Sigmoid colon (tissue), 7 donors: ENCODE data around the gene STK32B. TPM values are rescaled to one million over a fixed set of nuclear protein-coding genes. Genes with fewer than 3 reads are reported as not detected.

Experiments used
- DNase-seq: peaks from one replicate; pipeline ENCODE4 v3.0.0-alpha.2; 2019
- H3K27ac ChIP-seq, 4 donors: fragments of 200-600 bp; sonication (generic); one replicate each; pipeline ENCODE4 v1.5.1; 2016 to 2019; ENCODE audit warnings: mild to moderate bottlenecking in 1 of 4
- H3K27me3 ChIP-seq, 3 donors: fragments of 200-600 bp; sonication (generic); one replicate each; pipeline ENCODE4 v1.5.1; 2019; ENCODE audit warnings: mild to moderate bottlenecking in 1 of 3
- H3K36me3 ChIP-seq, 4 donors: fragments of 200-600 bp; sonication (generic); one replicate each; pipeline ENCODE4 v1.5.1; 2016 to 2019
- H3K4me1 ChIP-seq, 4 donors: fragments of 200-600 bp; sonication (generic); one replicate each; pipeline ENCODE4 v1.5.1; 2017 to 2019
- H3K4me3 ChIP-seq, 4 donors: fragments of 200-600 bp; sonication (generic); one replicate each; pipeline ENCODE4 v1.5.1; 2017 to 2019; ENCODE audit warnings: mild to moderate bottlenecking in 2 of 4, moderate library complexity in 1 of 4
- H3K9me3 ChIP-seq, 4 donors: fragments of 200-600 bp in 3 of 4; sonication (generic) in 3 of 4; one replicate each; pipeline versions ENCODE4 v1.5.1 to v1.6.1; 2013 to 2019
- EP300 ChIP-seq, 4 donors: sonication (generic); formaldehyde crosslinking; IDR thresholded peaks; one replicate each; pipeline ENCODE4 v1.6.1; 2017; ENCODE audit warnings: antibody characterized with exemption in 4 of 4
- POLR2A ChIP-seq, 2 donors: fragments of 450-650 bp; IDR thresholded peaks; one replicate each; pipeline ENCODE4 v1.6.1; 2016; ENCODE audit warnings: antibody characterized with exemption in 2 of 2, mild to moderate bottlenecking in 2 of 2, moderate library complexity in 2 of 2
- POLR2AphosphoS5 ChIP-seq, 4 donors: sonication (generic); formaldehyde crosslinking; IDR thresholded peaks; one replicate each; pipeline ENCODE4 v1.6.1; 2017; ENCODE audit warnings: antibody characterized with exemption in 4 of 4
- WGBS, 2 donors: extraction: QIAGEN DNeasy Blood & Tissue Kit; methylation state at CpG; one replicate each; pipeline ENCODE4 v1.1.7; 2013; 5-methylcytosine and 5-hydroxymethylcytosine counted together
- intact Hi-C: fragments of 100-400 bp; cut with DNase I; formaldehyde crosslinking; loops from one replicate; pipeline ENCODE4 v1.15.1; 2023
- polyA plus RNA-seq, 3 donors: library from polyadenylated mRNA; stranded (reverse); fragments of 200-250 nt; gene quantifications; one replicate each; pipeline ENCODE4 v1.2.3, GENCODE V29; 2013
- total RNA-seq, 4 donors: library from RNA; depleted of rRNA; stranded (reverse); fragments of >200 nt; gene quantifications; one replicate each; pipeline ENCODE4 v1.1.0, GENCODE V29; 2016
- TF ChIP-seq, protein P1 (sequence below), 4 experiments: fragments of 450-650 bp in 3 of 4; fragments of 200-600 bp in 1 of 4; IDR thresholded peaks; one replicate each; pipeline ENCODE4 v1.5.1; 2016 to 2019; ENCODE audit warnings: antibody characterized with exemption in 4 of 4, mild to moderate bottlenecking in 3 of 4, moderate library complexity in 2 of 4
- donor health status: healthy with polysubstance abuse.
- donor health status: Bipolar disorder and iron deficiency.
- donor health status: healthy.

Gene STK32B
- total and polyA plus RNA-seq, 7 donors: 0.23 to 3.9 (median 1.8) TPM

DNA sequence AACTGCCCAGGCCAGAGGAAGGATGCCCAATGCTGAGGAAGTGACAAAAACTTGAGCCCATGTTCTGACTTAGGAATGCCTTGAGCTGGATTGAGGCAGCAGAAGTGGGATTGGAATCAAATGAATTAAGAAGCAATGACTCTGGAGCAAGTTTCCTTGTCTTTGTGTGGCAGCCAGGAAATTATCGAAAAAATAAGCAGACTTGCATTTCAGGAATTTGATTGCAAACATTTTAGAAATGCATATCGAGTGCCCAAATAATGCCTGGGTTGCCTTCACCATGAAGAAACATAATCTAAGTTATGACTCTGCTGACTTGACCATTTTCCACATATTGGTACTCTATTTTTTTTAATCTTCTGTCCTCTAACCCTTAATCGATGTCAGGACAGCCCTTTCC lies 41.5 kb upstream of the STK32B start:
- Histone ChIP-seq H3K36me3 (no peaks in the 10 kb centered on the region), H3K27ac (no peak overlapping the region), H3K27me3 (no peaks in the 10 kb centered on the region), H3K4me3 (no peak overlapping the region), H3K4me1 (no peaks in the 10 kb centered on the region), H3K9me3 (no peaks in the 10 kb centered on the region)
- intact Hi-C loops: no loop called here
- no peak for DNase-seq
- 86 to 87% methylated on average over 3 of the region's 3 CpGs for WGBS, 2 donors
- TF ChIP-seq EP300 (IDR thresholded peaks at IDR 0.05) (no peak), POLR2A (IDR thresholded peaks at IDR 0.05) (no peak), POLR2AphosphoS5 (IDR thresholded peaks at IDR 0.05) (no peak)
- TF ChIP-seq, protein P1, sequence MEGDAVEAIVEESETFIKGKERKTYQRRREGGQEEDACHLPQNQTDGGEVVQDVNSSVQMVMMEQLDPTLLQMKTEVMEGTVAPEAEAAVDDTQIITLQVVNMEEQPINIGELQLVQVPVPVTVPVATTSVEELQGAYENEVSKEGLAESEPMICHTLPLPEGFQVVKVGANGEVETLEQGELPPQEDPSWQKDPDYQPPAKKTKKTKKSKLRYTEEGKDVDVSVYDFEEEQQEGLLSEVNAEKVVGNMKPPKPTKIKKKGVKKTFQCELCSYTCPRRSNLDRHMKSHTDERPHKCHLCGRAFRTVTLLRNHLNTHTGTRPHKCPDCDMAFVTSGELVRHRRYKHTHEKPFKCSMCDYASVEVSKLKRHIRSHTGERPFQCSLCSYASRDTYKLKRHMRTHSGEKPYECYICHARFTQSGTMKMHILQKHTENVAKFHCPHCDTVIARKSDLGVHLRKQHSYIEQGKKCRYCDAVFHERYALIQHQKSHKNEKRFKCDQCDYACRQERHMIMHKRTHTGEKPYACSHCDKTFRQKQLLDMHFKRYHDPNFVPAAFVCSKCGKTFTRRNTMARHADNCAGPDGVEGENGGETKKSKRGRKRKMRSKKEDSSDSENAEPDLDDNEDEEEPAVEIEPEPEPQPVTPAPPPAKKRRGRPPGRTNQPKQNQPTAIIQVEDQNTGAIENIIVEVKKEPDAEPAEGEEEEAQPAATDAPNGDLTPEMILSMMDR (IDR thresholded peaks at IDR 0.05): no peak

DNA sequence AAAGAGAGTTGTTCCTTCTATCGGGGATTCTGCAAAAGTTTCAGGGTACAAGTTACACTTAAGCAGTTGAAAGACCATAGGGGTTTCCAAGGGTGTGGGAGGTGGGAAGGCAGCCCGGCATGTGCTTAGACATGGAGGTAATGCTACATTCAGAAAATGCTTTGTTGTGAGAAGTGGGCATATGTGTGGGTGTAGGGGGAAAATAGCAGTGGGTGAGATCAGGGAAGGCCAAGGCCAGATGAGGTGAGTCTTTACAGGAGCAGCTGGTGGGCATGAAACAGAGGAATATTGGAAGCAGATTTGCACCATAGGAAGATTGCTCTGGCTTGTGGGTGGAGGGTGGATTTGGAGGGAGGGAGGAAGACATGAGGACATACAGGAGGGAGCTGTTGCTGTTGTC lies 40.3 kb upstream of the STK32B start:
- 91 to 93% methylated on average over 2 of the region's 2 CpGs for WGBS, 2 donors
- Histone ChIP-seq H3K27ac (no peak overlapping the region), H3K36me3 (no peaks in the 10 kb centered on the region), H3K4me3 (no peak overlapping the region), H3K27me3 (no peaks in the 10 kb centered on the region), H3K9me3 (no peaks in the 10 kb centered on the region), H3K4me1 (no peaks in the 10 kb centered on the region)
- no peak for DNase-seq
- TF ChIP-seq POLR2AphosphoS5 (IDR thresholded peaks at IDR 0.05) (no peak), POLR2A (IDR thresholded peaks at IDR 0.05) (no peak), EP300 (IDR thresholded peaks at IDR 0.05) (no peak)
- TF ChIP-seq, protein P1 (IDR thresholded peaks at IDR 0.05): no peak
- intact Hi-C loops: no loop called here

DNA sequence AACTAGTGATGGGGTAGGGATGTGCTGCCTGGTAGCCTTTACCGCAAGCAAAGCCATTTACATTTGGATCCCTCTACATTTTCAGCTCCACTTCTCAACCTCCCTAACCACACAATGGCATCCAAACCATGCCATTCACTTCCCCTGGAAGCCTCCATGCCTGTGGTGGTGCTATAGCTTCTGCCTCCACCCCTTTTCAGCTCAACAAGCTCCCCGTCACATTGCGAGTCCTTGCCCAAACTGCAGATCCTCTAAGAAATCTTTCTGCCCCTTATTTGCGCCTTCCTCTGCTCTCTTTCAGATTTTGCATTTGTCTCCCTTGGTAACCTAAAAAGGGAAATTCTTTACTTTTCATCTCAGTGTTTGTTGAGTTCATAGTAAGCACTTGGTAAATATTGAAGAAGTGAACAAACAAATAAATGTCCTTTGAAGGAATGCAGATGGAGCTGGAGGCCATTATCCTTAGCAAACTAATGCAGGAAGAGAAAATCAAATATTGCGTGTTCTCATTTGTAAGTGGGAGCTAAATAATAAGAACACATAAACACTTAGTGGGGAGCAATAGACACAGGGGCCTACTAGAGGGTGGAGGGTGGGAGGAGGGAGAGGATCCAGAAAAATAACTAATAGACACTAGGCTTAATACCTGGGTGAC lies 38.9 kb upstream of the STK32B start:
- H3K9me3 ChIP-seq: no peaks in the 10 kb centered on the region
- no peak for DNase-seq
- no peaks in the 10 kb centered on the region for H3K36me3 ChIP-seq
- intact Hi-C loops: no loop called here
- TF ChIP-seq EP300 (IDR thresholded peaks at IDR 0.05) (no peak), POLR2A (IDR thresholded peaks at IDR 0.05) (no peak), POLR2AphosphoS5 (IDR thresholded peaks at IDR 0.05) (no peak)
- TF ChIP-seq, protein P1 (IDR thresholded peaks at IDR 0.05): no peak
- no peaks in the 10 kb centered on the region for H3K4me1 ChIP-seq
- no peak overlapping the region for H3K27ac ChIP-seq
- peaks cover 0 to 8% (median 0%) of the 10 kb centered on the region in 3 donors for H3K27me3 ChIP-seq
- no peak overlapping the region for H3K4me3 ChIP-seq
- 52 to 72% methylated on average over 5 of the region's 5 CpGs for WGBS, 2 donors

DNA sequence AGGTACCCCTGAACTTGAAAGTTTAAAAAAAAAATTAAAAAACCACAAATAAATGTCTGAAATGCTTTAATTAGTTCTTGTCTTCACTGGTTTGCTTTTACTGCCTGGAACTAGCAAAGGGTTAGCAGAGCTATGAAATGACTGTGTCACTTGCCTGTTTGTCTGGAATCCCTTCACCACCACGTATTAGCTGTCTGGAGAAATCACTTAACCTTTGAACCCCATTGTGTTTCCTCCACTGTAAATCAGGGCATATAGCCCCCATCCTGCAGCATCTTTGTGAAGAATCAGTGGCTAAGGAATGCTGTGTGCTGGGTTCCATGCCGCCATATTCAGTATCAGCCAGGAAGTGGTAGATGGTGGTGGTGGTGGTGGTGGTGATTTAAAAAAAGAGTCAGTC lies 38.3 kb upstream of the STK32B start:
- peaks cover 0 to 8% (median 0%) of the 10 kb centered on the region in 3 donors for H3K27me3 ChIP-seq
- intact Hi-C loops: no loop called here
- no peak overlapping the region for H3K27ac ChIP-seq
- no peaks in the 10 kb centered on the region for H3K9me3 ChIP-seq
- H3K4me1 ChIP-seq: no peaks in the 10 kb centered on the region
- no peaks in the 10 kb centered on the region for H3K36me3 ChIP-seq
- TF ChIP-seq, protein P1 (IDR thresholded peaks at IDR 0.05): no peak
- TF ChIP-seq EP300 (IDR thresholded peaks at IDR 0.05) (no peak), POLR2AphosphoS5 (IDR thresholded peaks at IDR 0.05) (no peak), POLR2A (IDR thresholded peaks at IDR 0.05) (no peak)
- DNase-seq: no peak
- no peak overlapping the region for H3K4me3 ChIP-seq
- 48 to 72% methylated on average over 2 of the region's 2 CpGs for WGBS, 2 donors
